Naive thymus-derived CD4-positive, alpha-beta T cell (primary cell): ENCODE data around the gene ANK3. TPM values are rescaled to one million over a fixed set of nuclear protein-coding genes. Genes with fewer than 3 reads are reported as not detected.

Experiments
- ATAC-seq: fragments of 150-1000 bp; cut with Tn5 transposase; 2 replicates; pipeline ENCODE4 v1.10.0; 2021; ENCODE audit warnings: mild to moderate bottlenecking, moderate library complexity
- CTCF ChIA-PET: fragments of 350-600 bp; sonication (Branson Sonifier 250); formaldehyde crosslinking; loops from one replicate; lab custom pipeline; 2021; ENCODE audit warnings: antibody characterized with exemption; lab: Charles Lee
- POLR2A ChIA-PET: fragments of 350-600 bp; sonication (Branson Sonifier 250); formaldehyde crosslinking; loops from one replicate; lab custom pipeline; 2021; ENCODE audit warnings: antibody characterized with exemption, inconsistent platforms; lab: Charles Lee
- DNase-seq, 9 donors: peaks; one replicate each; pipeline versions ENCODE4 v3.0.0 to v3.0.0-alpha.2; 2020 to 2022; ENCODE audit warnings: mixed read lengths in 1 of 9
- H3K27ac ChIP-seq: one replicate; pipeline ENCODE4 v1.7.0; 2013; ENCODE audit warnings: mild to moderate bottlenecking, low read depth, low read length, moderate library complexity
- H3K27me3 ChIP-seq, 2 donors: one replicate each; pipeline ENCODE4 v1.7.0; 2013; ENCODE audit warnings: low read length in 2 of 2, mild to moderate bottlenecking in 2 of 2, moderate library complexity in 2 of 2; ENCODE audit not compliant: control insufficient read depth in 2 of 2, insufficient read depth in 2 of 2
- H3K36me3 ChIP-seq, 3 experiments: 1 replicate in 2 of 3; 2 replicates in 1 of 3; pipeline ENCODE4 v1.7.0; 2013; ENCODE audit warnings: low read length in 3 of 3, mild to moderate bottlenecking in 3 of 3, moderate library complexity in 1 of 3; ENCODE audit not compliant: insufficient read depth in 3 of 3, control insufficient read depth in 2 of 3
- H3K4me1 ChIP-seq, 2 donors: one replicate each; pipeline ENCODE4 v1.7.0; 2013; ENCODE audit warnings: low read length in 2 of 2, mild to moderate bottlenecking in 2 of 2, moderate library complexity in 1 of 2; ENCODE audit not compliant: control insufficient read depth in 2 of 2, insufficient read depth in 2 of 2
- H3K4me3 ChIP-seq: 2 replicates; pipeline ENCODE4 v1.7.0; 2013; ENCODE audit warnings: mild to moderate bottlenecking, low read length
- H3K9me3 ChIP-seq, 3 experiments: 1 replicate in 2 of 3; 2 replicates in 1 of 3; pipeline ENCODE4 v1.7.0; 2013; ENCODE audit warnings: low read length in 3 of 3; ENCODE audit not compliant: control insufficient read depth in 2 of 3
- H3K27ac Mint-ChIP-seq, 9 donors: one replicate each; pipeline ENCODE4 v1.8.0; 2020 to 2022; ENCODE audit warnings: mixed read lengths in 9 of 9, mild to moderate bottlenecking in 8 of 9, moderate library complexity in 5 of 9, inconsistent platforms in 2 of 9
- H3K27me3 Mint-ChIP-seq, 5 donors: one replicate each; pipeline ENCODE4 v1.8.0; 2021 to 2022; ENCODE audit warnings: mixed read lengths in 5 of 5, mild to moderate bottlenecking in 1 of 5
- H3K36me3 Mint-ChIP-seq, 5 donors: one replicate each; pipeline ENCODE4 v1.8.0; 2020 to 2022; ENCODE audit warnings: mixed read lengths in 5 of 5, mild to moderate bottlenecking in 3 of 5, inconsistent platforms in 1 of 5
- H3K4me1 Mint-ChIP-seq, 7 donors: one replicate each; pipeline ENCODE4 v1.8.0; 2020 to 2022; ENCODE audit warnings: mixed read lengths in 7 of 7, mild to moderate bottlenecking in 3 of 7, inconsistent platforms in 1 of 7
- H3K4me3 Mint-ChIP-seq, 10 donors: one replicate each; pipeline ENCODE4 v1.8.0; 2020 to 2022; ENCODE audit warnings: mild to moderate bottlenecking in 10 of 10, mixed read lengths in 10 of 10, moderate library complexity in 6 of 10, inconsistent platforms in 2 of 10
- H3K9me3 Mint-ChIP-seq, 11 donors: one replicate each; pipeline ENCODE4 v1.8.0; 2020 to 2022; ENCODE audit warnings: mixed read lengths in 11 of 11, mild to moderate bottlenecking in 4 of 11, inconsistent platforms in 1 of 11, moderate library complexity in 1 of 11
- intact Hi-C, 2 donors: fragments of 100-400 bp; cut with micrococcal nuclease; formaldehyde crosslinking; loops; one replicate each; pipeline ENCODE4 v1.15.1; 2023
- polyA plus RNA-seq, 2 donors: library from polyadenylated mRNA; unstranded; fragments of 300-500 nt; fragmentation: Illumina TruSeq; gene quantifications; one replicate each; pipeline ENCODE4 v1.2.3, GENCODE V29; 2021
- total RNA-seq, 6 experiments: library from RNA in 5 of 6; stranded (reverse) in 5 of 6; gene quantifications; 1 replicate in 5 of 6; 2 replicates in 1 of 6; pipeline ENCODE4 v1.2.3 and lab custom pipeline; 2021 to 2026

ANK3 gene
- total and polyA plus RNA-seq, 7 experiments from 2014 or later, result 23.9 to 72.9 (median 61.4) TPM

DNA sequence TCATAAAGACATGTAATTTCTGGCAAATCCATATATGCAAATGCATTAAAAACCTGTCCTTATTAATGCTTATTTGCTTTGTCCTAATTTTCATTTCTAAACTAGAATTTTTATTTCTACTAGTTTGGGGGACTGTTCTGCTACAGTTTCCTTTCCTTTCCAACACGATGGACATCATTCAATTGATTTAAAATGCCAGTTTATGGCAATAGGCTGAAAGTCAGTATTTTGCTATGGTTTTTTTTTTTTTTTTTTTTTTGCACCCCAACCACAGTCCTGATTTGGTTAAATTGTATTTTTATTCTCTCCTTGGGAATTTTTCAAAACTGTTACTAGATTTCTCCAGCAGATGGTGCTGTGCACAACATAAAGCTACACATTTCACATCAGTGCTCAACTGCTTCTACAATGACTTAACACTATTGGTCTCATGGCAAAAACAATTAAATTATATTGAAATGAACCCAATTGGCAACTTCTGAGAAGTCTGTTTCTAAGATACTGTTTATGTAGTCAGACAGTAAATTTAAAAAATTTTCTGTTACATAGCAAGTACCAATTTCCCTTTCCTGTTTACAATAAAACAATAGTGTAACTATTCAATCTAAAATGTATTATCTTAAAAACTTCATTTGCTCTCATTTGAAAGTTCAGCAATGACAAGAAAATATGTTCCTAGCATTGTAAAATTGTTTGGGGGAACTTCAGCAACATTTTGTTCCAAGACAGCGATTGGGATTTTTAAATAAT is 289.5 kb downstream of the ANK3 start:
- intact Hi-C loops, result loop anchor here (1.0 to 2.0 kb wide), 9 partner anchors 109 to 1185 kb away; no protein-coding TSS in a partner anchor
- H3K9me3 Mint-ChIP-seq, result no peaks in the 10 kb centered on the region
- Histone ChIP-seq H3K27ac (no peak overlapping the region), H3K36me3 (peaks cover 0 to 5% (median 0%) of the 10 kb centered on the region in 3 experiments), H3K4me3 (no peak overlapping the region), H3K4me1 (no peaks in the 10 kb centered on the region), H3K27me3 (no peaks in the 10 kb centered on the region), H3K9me3 (no peaks in the 10 kb centered on the region)
- ATAC-seq (peak; percentile 69), DNase-seq (peak in 6 of 9 donors; percentile 14 to 43 (median 31))
- no peaks in the 10 kb centered on the region for H3K4me1 Mint-ChIP-seq
- no peaks in the 10 kb centered on the region for H3K27me3 Mint-ChIP-seq
- CTCF ChIA-PET, result interaction anchor here (0.6 to 1.2 kb wide), 5 partner anchors 27 to 670 kb away, joined by 3 to 4 read pairs (median 3); no protein-coding TSS in a partner anchor
- no peak overlapping the region for H3K4me3 Mint-ChIP-seq
- H3K36me3 Mint-ChIP-seq, result peaks cover 1 to 50% (median 18%) of the 10 kb centered on the region in 5 donors
- no peak overlapping the region for H3K27ac Mint-ChIP-seq
- POLR2A ChIA-PET, result no interaction called here

DNA sequence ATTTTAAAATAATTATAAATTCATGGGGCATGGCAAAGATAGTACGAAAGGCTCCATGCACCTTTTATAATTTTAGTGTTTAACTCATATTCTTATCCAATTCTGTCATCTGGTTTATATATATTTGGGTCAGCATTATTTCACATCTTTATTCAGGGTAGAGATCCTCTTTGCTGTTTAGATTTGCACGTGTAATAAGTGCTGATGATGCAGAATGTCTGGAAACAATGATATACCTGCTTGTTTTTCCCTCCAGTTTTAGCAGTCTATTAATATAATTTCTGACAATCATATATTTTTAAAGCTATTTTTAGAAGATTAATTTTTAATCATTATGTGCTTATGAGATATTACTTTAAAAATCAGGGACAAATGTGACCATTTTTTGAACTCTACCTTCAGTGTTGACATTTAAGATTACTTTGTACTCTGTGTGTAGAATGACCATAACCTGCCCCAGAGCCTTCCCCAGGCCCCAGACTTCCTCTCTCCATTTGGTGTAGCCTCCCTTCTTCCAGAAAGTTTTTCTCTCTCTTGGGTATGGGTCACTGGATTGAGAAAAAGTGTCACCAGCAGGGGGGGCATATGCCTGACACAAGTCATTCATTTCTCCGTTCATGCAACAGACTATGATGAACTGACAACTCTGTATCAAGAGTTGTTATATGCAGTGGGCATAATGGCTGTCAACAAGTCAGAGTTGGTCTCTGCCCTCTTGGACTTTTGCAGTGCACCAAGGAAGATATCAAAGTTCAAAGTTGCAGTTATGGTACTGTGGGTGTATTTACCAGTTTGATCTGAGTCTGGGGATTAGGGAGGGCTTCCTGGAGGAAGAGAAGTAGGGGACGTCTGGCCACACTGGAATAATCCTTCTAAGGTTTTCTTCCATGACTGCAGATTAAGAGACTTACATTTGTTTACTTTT is 290.7 kb downstream of the ANK3 start:
- no peak overlapping the region for H3K4me3 Mint-ChIP-seq
- Histone ChIP-seq H3K4me3 (no peak overlapping the region), H3K4me1 (no peaks in the 10 kb centered on the region), H3K36me3 (peaks cover 0 to 5% (median 0%) of the 10 kb centered on the region in 3 experiments), H3K27me3 (no peaks in the 10 kb centered on the region), H3K27ac (no peak overlapping the region), H3K9me3 (no peaks in the 10 kb centered on the region)
- no peaks in the 10 kb centered on the region for H3K27me3 Mint-ChIP-seq
- POLR2A ChIA-PET, result no interaction called here
- CTCF ChIA-PET, result interaction anchor here (1.0 to 2.0 kb wide), 2 partner anchors 268 to 548 kb away, joined by 3 to 6 read pairs; no protein-coding TSS in a partner anchor
- DNase-seq, result no peak
- no peaks in the 10 kb centered on the region for H3K9me3 Mint-ChIP-seq
- intact Hi-C loops, result loop anchor here in 1 of 2 donors (2.0 kb wide), 1 partner anchor 668 kb away; no protein-coding TSS in a partner anchor
- H3K4me1 Mint-ChIP-seq, result no peaks in the 10 kb centered on the region
- H3K36me3 Mint-ChIP-seq, result peaks cover 1 to 40% (median 9%) of the 10 kb centered on the region in 5 donors
- no peak for ATAC-seq
- H3K27ac Mint-ChIP-seq, result peak overlapping the region in 1 of 9 donors; percentile 36

DNA sequence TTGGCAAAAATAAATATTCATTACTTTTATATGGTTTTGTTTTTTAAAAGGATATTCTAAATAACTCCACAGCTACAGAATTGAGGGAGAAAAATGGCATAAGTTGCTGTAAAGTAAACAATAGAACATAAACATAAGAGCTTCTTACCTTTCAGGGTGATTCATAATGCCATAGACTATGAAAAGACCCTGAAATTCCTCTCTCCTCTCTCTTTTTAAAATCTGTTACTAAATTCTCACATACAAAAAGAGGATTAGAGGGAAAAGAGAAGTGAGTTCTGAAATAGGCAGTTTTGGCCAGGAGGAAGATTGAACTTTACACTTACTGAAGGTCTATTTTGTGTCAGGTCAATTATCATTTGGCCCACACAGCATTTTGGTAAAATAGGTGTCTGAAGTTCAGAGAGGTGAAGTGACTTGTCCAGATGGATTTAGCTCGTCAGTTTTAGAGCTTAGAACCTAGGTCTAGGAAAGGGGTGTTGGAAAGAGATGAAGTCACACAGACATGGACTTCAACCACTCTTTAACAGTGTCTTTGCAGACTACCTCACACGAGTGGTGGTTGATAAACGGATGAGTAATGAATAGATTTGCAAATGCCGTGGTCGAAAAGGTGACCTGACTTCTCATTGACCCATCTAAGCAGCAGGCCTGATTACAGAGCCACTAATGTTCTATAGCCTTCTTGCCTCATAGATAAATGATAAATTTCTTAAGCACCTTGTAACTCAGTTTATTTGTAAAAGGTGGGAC is 292.7 kb downstream of the ANK3 start:
- H3K36me3 Mint-ChIP-seq, result peaks cover 0 to 35% (median 7%) of the 10 kb centered on the region in 5 donors
- ATAC-seq, result no peak
- H3K4me1 Mint-ChIP-seq, result peaks cover 0 to under 1% (median 0%) of the 10 kb centered on the region in 7 donors
- Histone ChIP-seq H3K27me3 (no peaks in the 10 kb centered on the region), H3K4me1 (no peaks in the 10 kb centered on the region), H3K9me3 (no peaks in the 10 kb centered on the region), H3K4me3 (no peak overlapping the region), H3K36me3 (peaks cover 0 to 5% (median 0%) of the 10 kb centered on the region in 3 experiments), H3K27ac (no peak overlapping the region)
- no peaks in the 10 kb centered on the region for H3K27me3 Mint-ChIP-seq
- ChIA-PET CTCF (interaction anchor here (0.9 to 2.0 kb wide), 3 partner anchors 18 to 550 kb away, joined by 3 to 6 read pairs (median 3); no protein-coding TSS in a partner anchor), POLR2A (no interaction called here)
- H3K4me3 Mint-ChIP-seq, result no peak overlapping the region
- no peaks in the 10 kb centered on the region for H3K9me3 Mint-ChIP-seq
- no peak for DNase-seq
- intact Hi-C loops, result no loop called here
- H3K27ac Mint-ChIP-seq, result no peak overlapping the region

DNA sequence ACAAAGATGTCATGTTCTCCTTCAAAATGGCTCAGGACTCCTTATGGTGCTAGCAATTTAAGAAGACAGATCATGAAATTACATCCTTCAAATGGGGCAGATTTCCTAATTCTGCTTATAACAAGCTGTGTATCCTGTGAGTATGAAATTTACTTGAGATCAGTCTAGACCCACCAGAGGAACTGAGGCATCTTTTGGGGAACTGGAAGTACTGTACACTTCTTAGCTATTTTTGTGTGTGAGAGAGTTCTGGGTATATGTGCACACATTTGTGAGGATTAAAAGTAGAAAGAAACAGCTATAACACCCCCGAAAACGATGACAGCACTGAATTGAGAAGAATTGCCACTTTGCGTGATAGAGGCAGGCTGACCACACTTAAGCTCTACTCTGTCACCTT is 296.4 kb downstream of the ANK3 start:
- CTCF ChIA-PET, result no interaction called here
- Mint-ChIP-seq H3K27ac (no peak overlapping the region), H3K9me3 (no peaks in the 10 kb centered on the region), H3K27me3 (no peaks in the 10 kb centered on the region), H3K4me1 (peaks cover 0 to 2% (median 0%) of the 10 kb centered on the region in 7 donors), H3K36me3 (peaks cover 0 to 30% (median 4%) of the 10 kb centered on the region in 5 donors), H3K4me3 (no peak overlapping the region)
- no peaks in the 10 kb centered on the region for H3K4me1 ChIP-seq
- ATAC-seq, result peak; percentile 34
- no peaks in the 10 kb centered on the region for H3K9me3 ChIP-seq
- intact Hi-C loops, result no loop called here
- H3K36me3 ChIP-seq, result peaks cover 0 to 5% (median 0%) of the 10 kb centered on the region in 3 experiments
- DNase-seq, result no peak
- no peak overlapping the region for H3K4me3 ChIP-seq
- no peak overlapping the region for H3K27ac ChIP-seq
- POLR2A ChIA-PET, result no interaction called here
- no peaks in the 10 kb centered on the region for H3K27me3 ChIP-seq

DNA sequence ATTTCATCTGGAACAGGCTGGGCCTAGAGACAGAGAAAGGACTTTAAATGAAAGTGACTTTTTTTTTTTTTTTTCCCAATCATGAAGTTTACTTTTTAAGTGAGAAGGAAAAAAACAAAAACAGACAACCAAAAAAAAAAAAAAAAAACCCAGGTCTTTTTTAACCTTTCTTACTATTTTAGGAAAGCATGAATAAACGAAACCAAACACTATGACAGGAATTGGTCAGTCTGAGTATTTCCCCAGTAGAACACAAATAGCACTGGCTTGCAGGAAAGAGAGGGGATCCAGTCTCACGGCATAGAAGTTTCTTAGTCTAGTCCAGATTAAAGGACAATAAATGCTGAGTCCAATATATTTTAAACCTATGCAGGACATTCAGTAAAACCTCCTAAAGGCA is 302.8 kb downstream of the ANK3 start:
- Mint-ChIP-seq H3K4me3 (no peak overlapping the region), H3K27ac (no peak overlapping the region), H3K36me3 (peaks cover 5 to 46% (median 22%) of the 10 kb centered on the region in 5 donors), H3K9me3 (no peaks in the 10 kb centered on the region), H3K4me1 (peaks cover 0 to 5% (median 0%) of the 10 kb centered on the region in 7 donors), H3K27me3 (no peaks in the 10 kb centered on the region)
- Histone ChIP-seq H3K27ac (no peak overlapping the region), H3K4me1 (no peaks in the 10 kb centered on the region), H3K4me3 (no peak overlapping the region), H3K9me3 (no peaks in the 10 kb centered on the region), H3K27me3 (no peaks in the 10 kb centered on the region), H3K36me3 (peaks cover 0 to 38% (median 4%) of the 10 kb centered on the region in 3 experiments)
- intact Hi-C loops, result no loop called here
- POLR2A ChIA-PET, result no interaction called here
- ATAC-seq (no peak), DNase-seq (no peak)
- CTCF ChIA-PET, result no interaction called here

DNA sequence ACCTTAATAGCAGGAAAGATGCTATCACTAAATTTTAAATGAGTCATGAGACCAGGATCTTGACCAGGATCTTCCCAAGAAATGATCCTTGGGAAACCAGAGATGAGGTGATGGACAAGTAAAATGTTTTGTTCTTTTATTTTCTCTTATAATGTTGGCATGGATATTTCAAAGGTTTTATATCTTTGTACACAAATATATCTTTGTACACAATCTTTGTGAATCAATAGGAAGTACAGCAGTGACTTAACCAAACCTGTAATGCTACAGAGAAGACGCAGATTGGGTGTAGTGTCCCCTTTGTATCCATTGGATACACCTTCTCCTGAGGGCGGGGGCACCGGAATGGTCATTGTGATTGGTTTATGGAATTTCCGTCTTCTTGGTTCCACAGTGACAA is 303.3 kb downstream of the ANK3 start:
- CTCF ChIA-PET, result no interaction called here
- ATAC-seq, result no peak
- H3K4me3 ChIP-seq, result no peak overlapping the region
- Mint-ChIP-seq H3K27ac (no peak overlapping the region), H3K4me1 (peaks cover 0 to 4% (median 0%) of the 10 kb centered on the region in 7 donors), H3K27me3 (no peaks in the 10 kb centered on the region), H3K4me3 (no peak overlapping the region), H3K36me3 (peaks cover 5 to 44% (median 22%) of the 10 kb centered on the region in 5 donors), H3K9me3 (no peaks in the 10 kb centered on the region)
- H3K4me1 ChIP-seq, result no peaks in the 10 kb centered on the region
- peaks cover 0 to 38% (median 4%) of the 10 kb centered on the region in 3 experiments for H3K36me3 ChIP-seq
- H3K27me3 ChIP-seq, result no peaks in the 10 kb centered on the region
- POLR2A ChIA-PET, result no interaction called here
- DNase-seq, result no peak
- H3K27ac ChIP-seq, result no peak overlapping the region
- no peaks in the 10 kb centered on the region for H3K9me3 ChIP-seq
- intact Hi-C loops, result no loop called here
